MCF 10A (cell line): ENCODE results near the gene C3orf22. TPM values are rescaled to one million over a fixed set of nuclear protein-coding genes. Genes with fewer than 3 reads are reported as not detected.

Experiments
- BruUV-seq: library from RNA; stranded (reverse); fragments of 400-500 nt; replicated peaks from 2 replicates; lab custom pipeline; 2021; lab: Mats Ljungman, UMichigan
- CTCF ChIA-PET: fragments of 300-600 bp; sonication (Branson Sonifier 250); formaldehyde crosslinking; extraction: SDS; loops from one replicate; lab custom pipeline; 2021; ENCODE audit warnings: antibody characterized with exemption, inconsistent platforms; lab: Yijun Ruan, JAX
- POLR2A ChIA-PET: fragments of 300-600, 350-650 bp; sonication (Branson Sonifier 250); formaldehyde crosslinking; extraction: SDS; loops from one replicate; lab custom pipeline; 2020; ENCODE audit warnings: antibody characterized with exemption, inconsistent platforms; lab: Yijun Ruan, JAX
- DNase-seq: peaks from one replicate; pipeline ENCODE4 v3.0.0-alpha.2; 2018; ENCODE audit not compliant: unreplicated experiment
- H3K27ac Mint-ChIP-seq: one replicate; pipeline ENCODE4 v1.8.0; 2022; ENCODE audit warnings: mild to moderate bottlenecking, low read depth, mixed read lengths; ENCODE audit not compliant: unreplicated experiment
- H3K27me3 Mint-ChIP-seq: one replicate; pipeline ENCODE4 v1.8.0; 2022; ENCODE audit warnings: mixed read lengths; ENCODE audit not compliant: insufficient read depth, unreplicated experiment
- H3K36me3 Mint-ChIP-seq: one replicate; pipeline ENCODE4 v1.8.0; 2022; ENCODE audit warnings: mild to moderate bottlenecking, moderate library complexity, mixed read lengths; ENCODE audit not compliant: insufficient read depth, unreplicated experiment
- H3K4me1 Mint-ChIP-seq: one replicate; pipeline ENCODE4 v1.8.0; 2022; ENCODE audit warnings: mixed read lengths; ENCODE audit not compliant: insufficient read depth, unreplicated experiment
- H3K4me3 Mint-ChIP-seq: one replicate; pipeline ENCODE4 v1.8.0; 2022; ENCODE audit warnings: mild to moderate bottlenecking, moderate library complexity, mixed read lengths; ENCODE audit not compliant: unreplicated experiment
- H3K9me3 Mint-ChIP-seq: one replicate; pipeline ENCODE4 v1.8.0; 2022; ENCODE audit warnings: mixed read lengths; ENCODE audit not compliant: unreplicated experiment
- intact Hi-C: fragments of 100-400 bp; cut with micrococcal nuclease; formaldehyde crosslinking; loops from 2 replicates; pipeline ENCODE4 v1.14.1; 2022
- total RNA-seq: library from RNA; stranded (reverse); gene quantifications from 2 replicates; pipeline ENCODE4 v1.2.3, GENCODE V29; 2022
- TF ChIP-seq, protein P1 (sequence below): fragments of 200-600 bp; IDR thresholded peaks from one replicate; pipeline ENCODE4 v1.8.0; 2022; ENCODE audit warnings: antibody characterized with exemption, mild to moderate bottlenecking; ENCODE audit not compliant: unreplicated experiment

The C3orf22 gene
- total RNA-seq, 1 experiment from 2014 or later: not detected

- no peaks in the 10 kb centered on the region for H3K36me3 Mint-ChIP-seq
- intact Hi-C loops: no loop called here
- TF ChIP-seq, protein P1, sequence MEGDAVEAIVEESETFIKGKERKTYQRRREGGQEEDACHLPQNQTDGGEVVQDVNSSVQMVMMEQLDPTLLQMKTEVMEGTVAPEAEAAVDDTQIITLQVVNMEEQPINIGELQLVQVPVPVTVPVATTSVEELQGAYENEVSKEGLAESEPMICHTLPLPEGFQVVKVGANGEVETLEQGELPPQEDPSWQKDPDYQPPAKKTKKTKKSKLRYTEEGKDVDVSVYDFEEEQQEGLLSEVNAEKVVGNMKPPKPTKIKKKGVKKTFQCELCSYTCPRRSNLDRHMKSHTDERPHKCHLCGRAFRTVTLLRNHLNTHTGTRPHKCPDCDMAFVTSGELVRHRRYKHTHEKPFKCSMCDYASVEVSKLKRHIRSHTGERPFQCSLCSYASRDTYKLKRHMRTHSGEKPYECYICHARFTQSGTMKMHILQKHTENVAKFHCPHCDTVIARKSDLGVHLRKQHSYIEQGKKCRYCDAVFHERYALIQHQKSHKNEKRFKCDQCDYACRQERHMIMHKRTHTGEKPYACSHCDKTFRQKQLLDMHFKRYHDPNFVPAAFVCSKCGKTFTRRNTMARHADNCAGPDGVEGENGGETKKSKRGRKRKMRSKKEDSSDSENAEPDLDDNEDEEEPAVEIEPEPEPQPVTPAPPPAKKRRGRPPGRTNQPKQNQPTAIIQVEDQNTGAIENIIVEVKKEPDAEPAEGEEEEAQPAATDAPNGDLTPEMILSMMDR: no peak
- H3K27me3 Mint-ChIP-seq: no peaks in the 10 kb centered on the region
- ChIA-PET CTCF (interaction anchor here (0.7 to 3.7 kb wide), 5 partner anchors 12 to 1029 kb away, joined by 3 to 23 read pairs (median 4); no protein-coding TSS in a partner anchor), POLR2A (interaction anchor here (1.3 kb wide), 1 partner anchor 1029 kb away, joined by 3 read pairs; no protein-coding TSS in a partner anchor)
- DNase-seq: no peak
- no TSS peak for BruUV-seq
- no peak overlapping the region for H3K4me3 Mint-ChIP-seq
- H3K27ac Mint-ChIP-seq: no peak overlapping the region
- H3K9me3 Mint-ChIP-seq: no peaks in the 10 kb centered on the region
- H3K4me1 Mint-ChIP-seq: no peaks in the 10 kb centered on the region
These were observed 40.0 kb downstream of the C3orf22 start for GRCh38 chr3:126518779-126519177.

DNA sequence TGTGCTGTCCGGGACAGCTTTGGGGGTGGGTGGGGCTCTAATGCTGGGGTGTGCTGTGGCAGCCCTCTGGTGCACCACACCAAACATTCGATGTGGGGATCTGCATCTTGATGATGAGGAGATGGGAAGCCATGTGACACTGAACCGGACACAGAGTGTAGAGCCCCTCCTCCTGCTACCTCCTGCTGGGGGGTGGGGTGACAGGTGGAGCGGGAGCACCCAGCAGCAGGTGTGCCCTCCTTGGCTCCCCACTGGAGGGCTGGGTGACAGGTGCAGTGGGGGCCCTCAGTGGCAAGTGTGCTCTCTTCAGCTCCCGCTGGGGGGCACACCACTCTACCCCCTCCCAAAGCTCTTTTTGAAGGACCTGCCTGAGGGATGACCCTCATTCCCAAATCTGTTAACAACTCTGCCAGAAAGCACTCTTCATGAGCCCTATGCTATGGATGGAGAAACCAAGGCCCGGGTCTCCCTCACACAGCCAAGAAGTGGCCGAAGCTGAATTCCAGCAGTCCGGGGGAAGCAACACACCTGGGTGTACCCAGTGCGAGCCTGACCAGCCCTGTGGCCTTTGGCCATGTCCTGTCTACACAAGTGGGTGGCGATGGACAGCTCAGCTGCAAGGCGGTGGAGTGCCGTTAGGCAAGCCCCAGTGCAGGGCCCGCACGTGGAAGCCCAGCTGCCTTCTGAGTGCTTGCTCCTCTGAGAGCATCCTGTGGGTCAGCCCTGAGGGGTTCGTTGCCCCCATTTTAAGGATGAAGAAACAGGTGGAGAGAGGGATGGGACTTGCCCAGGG, 40.5 kb downstream of the C3orf22 start:
- no peak overlapping the region for H3K27ac Mint-ChIP-seq
- no TSS peak for BruUV-seq
- ChIA-PET POLR2A (interaction anchor here (1.3 kb wide), 1 partner anchor 1030 kb away, joined by 3 read pairs; no protein-coding TSS in a partner anchor), CTCF (interaction anchor here (0.6 to 3.7 kb wide), 5 partner anchors 12 to 1030 kb away, joined by 3 to 23 read pairs (median 4); no protein-coding TSS in a partner anchor)
- TF ChIP-seq, protein P1: no peak
- no peak for DNase-seq
- H3K4me1 Mint-ChIP-seq: no peaks in the 10 kb centered on the region
- H3K27me3 Mint-ChIP-seq: no peaks in the 10 kb centered on the region
- H3K9me3 Mint-ChIP-seq: no peaks in the 10 kb centered on the region
- no peaks in the 10 kb centered on the region for H3K36me3 Mint-ChIP-seq
- H3K4me3 Mint-ChIP-seq: no peak overlapping the region
- intact Hi-C loops: no loop called here

- no TSS peak for BruUV-seq
- TF ChIP-seq, protein P1: no peak
- intact Hi-C loops: no loop called here
- H3K27me3 Mint-ChIP-seq: no peaks in the 10 kb centered on the region
- no peaks in the 10 kb centered on the region for H3K4me1 Mint-ChIP-seq
- ChIA-PET CTCF (interaction anchor here (1.3 kb wide), 1 partner anchor 11 kb away, joined by 8 read pairs; no protein-coding TSS in a partner anchor), POLR2A (no interaction called here)
- H3K36me3 Mint-ChIP-seq: no peaks in the 10 kb centered on the region
- H3K9me3 Mint-ChIP-seq: no peaks in the 10 kb centered on the region
- H3K27ac Mint-ChIP-seq: no peak within 1 kb of the TSS
- H3K4me3 Mint-ChIP-seq: no peak within 1 kb of the TSS
- DNase-seq: no peak
These were observed 41.3 kb downstream of the C3orf22 start, which contains the start of gene UROC1 for GRCh38 chr3:126517291-126517951. UROC1 (minus strand) TSS chr3:126517773; CDS start chr3:126517719, 54 bp downstream.

DNA sequence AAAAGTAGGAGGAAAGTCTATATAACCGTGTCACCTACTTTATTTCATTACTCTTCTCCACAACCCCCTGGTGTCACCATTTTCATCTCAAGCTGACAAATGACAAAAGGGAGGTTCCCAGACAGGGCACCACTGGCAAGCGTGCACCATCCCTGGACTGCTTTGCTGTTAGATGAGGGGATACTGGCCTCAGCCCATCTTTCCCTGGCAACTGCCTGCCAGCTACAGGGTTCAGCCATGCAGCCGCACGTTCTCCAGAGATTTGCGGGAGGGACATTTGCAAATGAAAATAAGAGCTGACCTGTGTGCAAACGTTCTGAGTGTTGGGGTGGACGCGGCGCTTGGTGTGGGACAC, 41.8 kb downstream of the C3orf22 start:
- no TSS peak for BruUV-seq
- Mint-ChIP-seq H3K4me3 (no peak overlapping the region), H3K4me1 (no peaks in the 10 kb centered on the region), H3K9me3 (no peaks in the 10 kb centered on the region), H3K36me3 (no peaks in the 10 kb centered on the region), H3K27me3 (no peaks in the 10 kb centered on the region), H3K27ac (no peak overlapping the region)
- no peak for DNase-seq
- intact Hi-C loops: no loop called here
- POLR2A ChIA-PET: no interaction called here
- TF ChIP-seq, protein P1: no peak
- CTCF ChIA-PET: interaction anchor here (0.6 to 0.8 kb wide), 2 partner anchors 1031 to 1032 kb away, joined by 3 read pairs; no protein-coding TSS in a partner anchor
